CD4-positive, alpha-beta T cell (primary cell): ENCODE results near the gene NCOR2. TPM values are rescaled to one million over a fixed set of nuclear protein-coding genes. Genes with fewer than 3 reads are reported as not detected.

Experiments used
- ATAC-seq: fragments of 200-7000 bp; cut with Tn5 transposase; one replicate; pipeline ENCODE4 v1.10.0; 2022; ENCODE audit warnings: mild to moderate bottlenecking; ENCODE audit not compliant: poor library complexity
- CTCF ChIA-PET: fragments of 350-600 bp; sonication (Branson Sonifier 250); formaldehyde crosslinking; loops from one replicate; lab custom pipeline; 2021; ENCODE audit warnings: antibody characterized with exemption, inconsistent platforms; lab: Charles Lee
- POLR2A ChIA-PET: fragments of 350-600 bp; sonication (Branson Sonifier 250); formaldehyde crosslinking; loops from one replicate; lab custom pipeline; 2021; ENCODE audit warnings: antibody characterized with exemption, inconsistent platforms; lab: Charles Lee
- DNase-seq, 14 experiments: peaks; one replicate each; pipeline ENCODE4 v3.0.0-alpha.2; 2013 to 2020; ENCODE audit warnings: mixed read lengths in 2 of 14
- H3K27ac ChIP-seq, 2 donors: one replicate each; pipeline versions ENCODE4 v1.5.1 to v1.7.0; 2013; ENCODE audit warnings: low read length in 2 of 2, low read depth in 1 of 2, mild to moderate bottlenecking in 1 of 2
- H3K27me3 ChIP-seq, 2 experiments: 1 replicate in 1 of 2; 2 replicates in 1 of 2; pipeline versions ENCODE4 v1.6.1 to v1.7.0; 2013; ENCODE audit warnings: low read length in 2 of 2, control low read depth in 1 of 2, mild to moderate bottlenecking in 1 of 2, moderate library complexity in 1 of 2; ENCODE audit not compliant: insufficient read depth in 2 of 2, control insufficient read depth in 1 of 2
- H3K36me3 ChIP-seq: one replicate; pipeline ENCODE4 v1.6.1; 2013; ENCODE audit warnings: low read length, control low read depth; ENCODE audit not compliant: insufficient read depth
- H3K4me1 ChIP-seq: one replicate; pipeline ENCODE4 v1.6.1; 2013; ENCODE audit warnings: low read length, control low read depth; ENCODE audit not compliant: insufficient read depth
- H3K4me3 ChIP-seq: one replicate; pipeline ENCODE4 v1.5.1; 2013; ENCODE audit warnings: mild to moderate bottlenecking, low read length, moderate library complexity
- H3K9me3 ChIP-seq, 2 experiments: 1 replicate in 1 of 2; 2 replicates in 1 of 2; pipeline versions ENCODE4 v1.6.1 to v1.7.0; 2013; ENCODE audit warnings: low read length in 2 of 2, mild to moderate bottlenecking in 2 of 2, control low read depth in 1 of 2, moderate library complexity in 1 of 2; ENCODE audit not compliant: control insufficient read depth in 1 of 2, insufficient read depth in 1 of 2
- H3K27ac Mint-ChIP-seq: one replicate; pipeline ENCODE4 v1.8.0; 2020; ENCODE audit warnings: mixed read lengths
- H3K27me3 Mint-ChIP-seq: one replicate; pipeline ENCODE4 v1.8.0; 2021; ENCODE audit warnings: mixed read lengths
- H3K36me3 Mint-ChIP-seq: one replicate; pipeline ENCODE4 v1.8.0; 2021; ENCODE audit warnings: low read depth, mixed read lengths
- H3K4me1 Mint-ChIP-seq: one replicate; pipeline ENCODE4 v1.8.0; 2021; ENCODE audit warnings: low read depth, mixed read lengths
- H3K4me3 Mint-ChIP-seq: one replicate; pipeline ENCODE4 v1.8.0; 2020; ENCODE audit warnings: mild to moderate bottlenecking, mixed read lengths
- H3K9me3 Mint-ChIP-seq: one replicate; pipeline ENCODE4 v1.8.0; 2020; ENCODE audit warnings: mixed read lengths
- CTCF ChIP-seq: fragments of 200-600 bp; IDR thresholded peaks from one replicate; pipeline ENCODE4 v1.8.0; 2022; ENCODE audit warnings: antibody characterized with exemption, mild to moderate bottlenecking
- intact Hi-C, 2 experiments: fragments of 100-400 bp; cut with DNase I in 1 of 2; cut with micrococcal nuclease in 1 of 2; formaldehyde crosslinking; loops; one replicate each; pipeline versions ENCODE4 v1.15.1 to v1.9.0; 2023 to 2025; cut with DNase I, micrococcal nuclease
- total RNA-seq, 174 experiments: library from RNA in 2 of 174; stranded (reverse) in 2 of 174; gene quantifications; one replicate each; pipeline ENCODE4 v1.2.3 and lab custom pipeline; 2021 to 2026

The NCOR2 gene
- total RNA-seq, 2 experiments from 2014 or later: 133 to 140 TPM

- peaks cover 64% of the 10 kb centered on the region for H3K4me1 Mint-ChIP-seq
- POLR2A ChIA-PET: interaction anchor here (1.9 kb wide), 1 partner anchor 11 kb away, joined by 7 read pairs; no protein-coding TSS in a partner anchor
These were observed 12.0 kb downstream of the NCOR2 start for GRCh38 chr12:124555168-124556073.

GRCh38 chr12:124554429-124555029 is 12.9 kb downstream of the NCOR2 start:
- H3K4me3 Mint-ChIP-seq: peak overlapping the region; percentile 67
- H3K9me3 Mint-ChIP-seq: no peaks in the 10 kb centered on the region
- ATAC-seq (peak; percentile 63), DNase-seq (peak in 1 of 14 experiments; percentile 44)
- POLR2A ChIA-PET: interaction anchor here (1.9 kb wide), 1 partner anchor 12 kb away, joined by 7 read pairs; no protein-coding TSS in a partner anchor
- peak overlapping the region; percentile 33 for H3K27ac Mint-ChIP-seq
- H3K36me3 ChIP-seq: peaks cover 3% of the 10 kb centered on the region
- no peaks in the 10 kb centered on the region for H3K36me3 Mint-ChIP-seq
- H3K27ac ChIP-seq: no peak overlapping the region
- H3K4me1 Mint-ChIP-seq: peaks cover 70% of the 10 kb centered on the region
- H3K4me3 ChIP-seq: no peak overlapping the region
- no peaks in the 10 kb centered on the region for H3K9me3 ChIP-seq
- peaks cover 75% of the 10 kb centered on the region for H3K4me1 ChIP-seq
- intact Hi-C loops: loop anchor here (2.0 to 5.0 kb wide), 3 partner anchors 167 to 216 kb away; no protein-coding TSS in a partner anchor
- CTCF ChIA-PET: no interaction called here
- H3K27me3 Mint-ChIP-seq: no peaks in the 10 kb centered on the region
- no peak for TF ChIP-seq CTCF
- no peaks in the 10 kb centered on the region for H3K27me3 ChIP-seq

More at GRCh38 chr12:124555168-124556073, 12.0 kb downstream of the NCOR2 start:
- no peaks in the 10 kb centered on the region for H3K9me3 ChIP-seq
- H3K36me3 ChIP-seq: peaks cover 3% of the 10 kb centered on the region
- intact Hi-C loops: loop anchor here (2.0 kb wide), 2 partner anchors 211 to 215 kb away; no protein-coding TSS in a partner anchor
- DNase-seq (no peak), ATAC-seq (no peak)
- Mint-ChIP-seq H3K27me3 (no peaks in the 10 kb centered on the region), H3K4me3 (peak overlapping the region; percentile 51), H3K9me3 (no peaks in the 10 kb centered on the region), H3K36me3 (no peaks in the 10 kb centered on the region), H3K27ac (no peak overlapping the region)
- no peak overlapping the region for H3K4me3 ChIP-seq
- no peak for TF ChIP-seq CTCF
- CTCF ChIA-PET: no interaction called here
- H3K27me3 ChIP-seq: no peaks in the 10 kb centered on the region
- peaks cover 67% of the 10 kb centered on the region for H3K4me1 ChIP-seq
- no peak overlapping the region for H3K27ac ChIP-seq

- Mint-ChIP-seq H3K27ac (peak overlapping the region; percentile 33), H3K4me1 (peaks cover 73% of the 10 kb centered on the region), H3K4me3 (peak overlapping the region; percentile 67), H3K9me3 (no peaks in the 10 kb centered on the region), H3K27me3 (no peaks in the 10 kb centered on the region), H3K36me3 (no peaks in the 10 kb centered on the region)
- no peak overlapping the region for H3K27ac ChIP-seq
- POLR2A ChIA-PET: interaction anchor here (1.9 kb wide), 1 partner anchor 13 kb away, joined by 7 read pairs; no protein-coding TSS in a partner anchor
- intact Hi-C loops: loop anchor here (2.0 to 5.0 kb wide), 3 partner anchors 167 to 217 kb away; no protein-coding TSS in a partner anchor
- DNase-seq: peak in 1 of 14 experiments; percentile 43
- H3K4me1 ChIP-seq: peaks cover 76% of the 10 kb centered on the region
- CTCF ChIA-PET: no interaction called here
- no peaks in the 10 kb centered on the region for H3K36me3 ChIP-seq
- H3K27me3 ChIP-seq: no peaks in the 10 kb centered on the region
- no peaks in the 10 kb centered on the region for H3K9me3 ChIP-seq
- peak; percentile 20 for TF ChIP-seq CTCF
- no peak overlapping the region for H3K4me3 ChIP-seq
- ATAC-seq: peak; percentile 31
These were observed 13.5 kb downstream of the NCOR2 start for GRCh38 chr12:124553862-124554428.
